Caco-2 (cell line): ENCODE results near the gene RYR2. TPM values are rescaled to one million over a fixed set of nuclear protein-coding genes. Genes with fewer than 3 reads are reported as not detected.

Experiments used
- BruUV-seq: library from RNA; stranded (reverse); fragments of 400-500 nt; replicated peaks from 2 replicates; lab custom pipeline; 2021; lab: Mats Ljungman, UMichigan
- CTCF ChIA-PET: fragments of 300-600 bp; sonication (Branson Sonifier 250); formaldehyde crosslinking; loops from one replicate; lab custom pipeline; 2022; ENCODE audit warnings: antibody characterized with exemption; lab: Charles Lee
- POLR2A ChIA-PET: fragments of 300-600 bp; sonication (Branson Sonifier 250); formaldehyde crosslinking; loops from one replicate; lab custom pipeline; 2022; ENCODE audit warnings: antibody characterized with exemption; lab: Charles Lee
- DNase-seq, 2 experiments: peaks; one replicate each; pipeline versions ENCODE4 v3.0.0 to v3.0.0-alpha.2; 2020 to 2022
- H3K27me3 ChIP-seq: replicated peaks from 2 replicates; pipeline ENCODE4 v1.6.0; 2011; ENCODE audit warnings: low read length; ENCODE audit not compliant: control insufficient read depth, insufficient read depth
- H3K36me3 ChIP-seq: 2 replicates; pipeline ENCODE4 v1.5.1; 2011; ENCODE audit warnings: low read length; ENCODE audit not compliant: control insufficient read depth, insufficient read depth
- H3K4me1 ChIP-seq: fragments of 250-450 bp; sonication (Bioruptor Pico); 2 replicates; pipeline ENCODE4 v1.5.1; 2020; ENCODE audit warnings: mild to moderate bottlenecking
- H3K4me3 ChIP-seq: 2 replicates; pipeline ENCODE4 v1.5.1; 2011; ENCODE audit warnings: low read depth, mild to moderate bottlenecking, control low read depth, low read length
- H3K9me3 ChIP-seq: fragments of 250-450 bp; sonication (Bioruptor Pico); 2 replicates; pipeline ENCODE4 v1.5.1; 2020; ENCODE audit warnings: mild to moderate bottlenecking, moderate library complexity
- H3K27ac Mint-ChIP-seq: one replicate; pipeline ENCODE4 v1.8.0; 2022; ENCODE audit warnings: mixed read lengths; ENCODE audit not compliant: unreplicated experiment
- H3K27me3 Mint-ChIP-seq: one replicate; pipeline ENCODE4 v1.8.0; 2022; ENCODE audit warnings: mixed read lengths; ENCODE audit not compliant: insufficient read depth, unreplicated experiment
- H3K36me3 Mint-ChIP-seq: one replicate; pipeline ENCODE4 v1.8.0; 2022; ENCODE audit warnings: mild to moderate bottlenecking, mixed read lengths; ENCODE audit not compliant: insufficient read depth, unreplicated experiment
- H3K4me1 Mint-ChIP-seq: one replicate; pipeline ENCODE4 v1.8.0; 2022; ENCODE audit warnings: low read depth, mixed read lengths; ENCODE audit not compliant: unreplicated experiment
- H3K4me3 Mint-ChIP-seq: one replicate; pipeline ENCODE4 v1.8.0; 2022; ENCODE audit warnings: mild to moderate bottlenecking, moderate library complexity, mixed read lengths; ENCODE audit not compliant: unreplicated experiment
- H3K9me3 Mint-ChIP-seq: one replicate; pipeline ENCODE4 v1.8.0; 2022; ENCODE audit warnings: mixed read lengths; ENCODE audit not compliant: unreplicated experiment
- CTCF ChIP-seq, 2 experiments: fragments of 200-600 bp in 1 of 2; IDR thresholded peaks; 1 replicate in 1 of 2; 2 replicates in 1 of 2; pipeline versions ENCODE4 v1.5.1 to v1.8.0; 2011 to 2022; ENCODE audit warnings: antibody characterized with exemption in 1 of 2, control low read depth in 1 of 2, inconsistent platforms in 1 of 2, low read depth in 1 of 2, low read length in 1 of 2, mild to moderate bottlenecking in 1 of 2, moderate library complexity in 1 of 2; ENCODE audit not compliant: insufficient read depth in 1 of 2, severe bottlenecking in 1 of 2, unreplicated experiment in 1 of 2
- intact Hi-C: fragments of 100-400 bp; cut with micrococcal nuclease; formaldehyde crosslinking; loops from one replicate; pipeline ENCODE4 v1.10.0; 2022; ENCODE audit not compliant: unreplicated experiment
- total RNA-seq: library from RNA; stranded (reverse); gene quantifications from 2 replicates; pipeline ENCODE4 v1.2.3, GENCODE V29; 2022

RYR2 gene
- total RNA-seq, 1 experiment from 2014 or later = 3.4 TPM

GRCh38 chr1:237152506-237153335 lies 110.7 kb downstream of the RYR2 start:
- H3K27me3 ChIP-seq = no peaks in the 10 kb centered on the region
- no peaks in the 10 kb centered on the region for H3K9me3 Mint-ChIP-seq
- no TSS peak for BruUV-seq
- TF ChIP-seq CTCF (IDR thresholded peaks at IDR 0.05; ENCODE audit: insufficient read depth in 1 of 2, low read depth in 1 of 2, low read length in 1 of 2, severe bottlenecking in 1 of 2, unreplicated experiment in 1 of 2) = no peak
- H3K36me3 Mint-ChIP-seq = no peaks in the 10 kb centered on the region
- ChIA-PET POLR2A (no interaction called here), CTCF (no interaction called here)
- no peaks in the 10 kb centered on the region for H3K36me3 ChIP-seq
- no peak overlapping the region for H3K27ac Mint-ChIP-seq
- H3K27me3 Mint-ChIP-seq = peaks cover 12% of the 10 kb centered on the region
- intact Hi-C loops = no loop called here
- H3K4me3 Mint-ChIP-seq = no peak overlapping the region
- H3K9me3 ChIP-seq = no peaks in the 10 kb centered on the region; the same call in 1 of the 2 replicates
- no peaks in the 10 kb centered on the region for H3K4me1 ChIP-seq
- no peak for DNase-seq
- no peaks in the 10 kb centered on the region for H3K4me1 Mint-ChIP-seq
- H3K4me3 ChIP-seq = no peak overlapping the region

- H3K27me3 Mint-ChIP-seq = peaks cover 7% of the 10 kb centered on the region
- Histone ChIP-seq H3K27me3 (no peaks in the 10 kb centered on the region), H3K4me1 (no peaks in the 10 kb centered on the region), H3K4me3 (no peak overlapping the region), H3K36me3 (no peaks in the 10 kb centered on the region), H3K9me3 (no peaks in the 10 kb centered on the region; the same call in 1 of the 2 replicates)
- no peak for DNase-seq
- H3K9me3 Mint-ChIP-seq = no peaks in the 10 kb centered on the region
- no peaks in the 10 kb centered on the region for H3K4me1 Mint-ChIP-seq
- ChIA-PET CTCF (no interaction called here), POLR2A (no interaction called here)
- no peak overlapping the region for H3K4me3 Mint-ChIP-seq
- intact Hi-C loops = no loop called here
- BruUV-seq = no TSS peak
- H3K27ac Mint-ChIP-seq = no peak overlapping the region
- TF ChIP-seq CTCF (IDR thresholded peaks at IDR 0.05; ENCODE audit: insufficient read depth in 1 of 2, low read depth in 1 of 2, low read length in 1 of 2, severe bottlenecking in 1 of 2, unreplicated experiment in 1 of 2) = no peak
- H3K36me3 Mint-ChIP-seq = no peaks in the 10 kb centered on the region
Measured at GRCh38 chr1:237154157-237154556, 112.2 kb downstream of the RYR2 start.

- Histone ChIP-seq H3K9me3 (no peaks in the 10 kb centered on the region), H3K4me3 (no peak overlapping the region), H3K27me3 (no peaks in the 10 kb centered on the region), H3K36me3 (no peaks in the 10 kb centered on the region), H3K4me1 (no peaks in the 10 kb centered on the region)
- intact Hi-C loops = no loop called here
- Mint-ChIP-seq H3K36me3 (no peaks in the 10 kb centered on the region), H3K4me3 (no peak overlapping the region), H3K4me1 (no peaks in the 10 kb centered on the region), H3K27me3 (no peaks in the 10 kb centered on the region), H3K27ac (no peak overlapping the region), H3K9me3 (no peaks in the 10 kb centered on the region)
- DNase-seq = no peak
- BruUV-seq = no TSS peak
- ChIA-PET CTCF (no interaction called here), POLR2A (no interaction called here)
- TF ChIP-seq CTCF (IDR thresholded peaks at IDR 0.05; ENCODE audit: insufficient read depth in 1 of 2, low read depth in 1 of 2, low read length in 1 of 2, severe bottlenecking in 1 of 2, unreplicated experiment in 1 of 2) = no peak
Measured at GRCh38 chr1:237164406-237165352, 122.7 kb downstream of the RYR2 start.
